Hematopoietic multipotent progenitor cell treated with erythropoietin and hydrocortisone succinate and interleukin-3 and kit ligand, for 17 days (in vitro differentiated cells): ENCODE data around the gene STIM1.
"Not testable (repeated sequence)": the region's sequence is repeated elsewhere in the genome, so short reads cannot be mapped to it uniquely, and the experiment has no call there.

ENCODE experiments used
- DNase-seq: peaks from one replicate; pipeline ENCODE4 v3.0.0-alpha.2; 2015; ENCODE audit warnings: low spot score

The STIM1 gene

DNA sequence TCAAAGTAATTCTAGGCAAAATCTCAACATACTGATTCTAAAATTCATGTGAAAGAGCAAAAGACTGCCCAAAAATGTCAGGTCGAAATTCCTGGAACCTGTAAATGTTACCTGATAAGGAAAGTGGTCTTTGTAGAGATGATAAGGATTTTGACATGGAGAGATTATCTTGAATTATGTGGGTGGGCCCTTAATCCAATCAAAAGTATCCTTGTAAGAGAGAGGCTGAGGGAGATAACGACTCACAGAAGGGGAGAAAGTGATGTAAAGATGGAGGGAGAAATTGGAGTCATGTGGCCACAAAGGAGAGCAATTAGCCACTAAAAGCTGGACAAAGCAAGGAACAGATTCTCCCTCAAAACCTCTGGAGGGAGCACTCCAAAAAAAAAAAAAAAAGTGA, 259.7 kb downstream of the STIM1 start:
- DNase-seq: no peak

DNA sequence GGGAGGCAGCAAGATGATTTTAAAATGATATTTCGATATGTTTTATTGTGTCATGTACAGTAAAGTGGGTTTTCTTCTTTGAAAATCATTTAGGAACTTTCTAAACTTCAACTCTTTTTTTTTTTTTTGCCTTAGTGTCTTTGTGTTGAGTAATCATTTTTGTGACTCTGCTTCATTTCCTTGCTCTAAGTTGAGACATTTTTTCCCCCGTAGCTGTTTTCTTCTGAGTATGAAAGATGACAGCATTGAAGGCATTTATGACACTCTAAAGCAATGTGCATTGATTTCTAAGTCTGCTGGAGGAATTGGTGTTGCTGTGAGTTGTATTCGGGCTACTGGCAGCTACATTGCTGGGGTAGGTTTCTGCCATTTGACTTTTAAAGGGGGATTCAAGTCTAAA, 262.6 kb downstream of the STIM1 start:
- no peak for DNase-seq

- DNase-seq: no peak
These were observed 267.8 kb downstream of the STIM1 start for GRCh38 chr11:4123218-4123617.

GRCh38 chr11:4125141-4125540, 269.7 kb downstream of the STIM1 start:
- DNase-seq: no peak

DNA sequence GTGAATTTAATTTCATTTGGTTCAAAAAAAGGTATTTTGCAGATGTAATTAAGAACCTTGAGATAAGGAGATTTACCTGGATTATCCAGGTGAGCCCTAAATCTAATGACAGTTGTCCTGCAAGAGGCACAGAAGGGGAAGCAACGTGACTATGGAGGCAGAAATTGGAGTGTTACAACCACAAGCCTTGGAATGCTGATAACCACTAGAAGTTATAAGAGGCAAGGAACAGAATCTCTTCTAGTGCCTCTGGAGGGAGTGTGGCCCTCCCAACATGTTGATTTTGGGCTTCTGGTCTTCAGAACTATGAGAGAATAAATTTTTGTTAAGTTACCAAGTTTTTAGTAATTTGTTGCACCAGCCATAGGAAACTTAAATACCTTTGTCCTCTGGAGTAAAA, 271.9 kb downstream of the STIM1 start:
- DNase-seq: no peak

GRCh38 chr11:4130219-4130618, 274.8 kb downstream of the STIM1 start:
- DNase-seq: not testable (repeated sequence)

DNA sequence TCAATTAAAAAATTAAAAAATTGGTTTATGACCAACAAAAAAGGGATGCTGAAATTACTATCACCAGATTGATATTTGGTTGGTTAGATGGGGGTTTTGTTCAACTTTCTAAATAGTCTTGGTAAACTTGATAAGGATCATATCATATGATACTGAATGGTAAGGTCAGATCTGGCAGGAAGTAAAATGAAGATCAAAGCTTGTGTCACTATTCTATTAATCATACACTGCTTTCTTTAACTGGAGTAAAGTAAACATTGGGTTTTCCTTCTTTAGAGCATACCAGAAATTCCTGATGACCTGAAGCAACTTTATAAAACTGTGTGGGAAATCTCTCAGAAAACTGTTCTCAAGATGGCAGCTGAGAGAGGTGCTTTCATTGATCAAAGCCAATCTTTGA, 279.3 kb downstream of the STIM1 start:
- no peak for DNase-seq

DNA sequence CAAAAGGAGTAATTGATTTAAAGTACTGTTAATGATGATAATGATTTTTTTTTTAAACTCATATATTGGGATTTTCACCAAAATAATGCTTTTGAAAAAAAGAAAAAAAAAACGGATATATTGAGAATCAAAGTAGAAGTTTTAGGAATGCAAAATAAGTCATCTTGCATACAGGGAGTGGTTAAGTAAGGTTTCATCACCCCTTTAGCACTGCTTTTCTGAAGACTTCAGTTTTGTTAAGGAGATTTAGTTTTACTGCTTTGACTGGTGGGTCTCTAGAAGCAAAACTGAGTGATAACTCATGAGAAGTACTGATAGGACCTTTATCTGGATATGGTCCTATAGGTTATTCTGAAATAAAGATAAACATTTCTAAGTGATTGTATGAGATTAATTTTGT, 283.0 kb downstream of the STIM1 start:
- no peak for DNase-seq

DNA sequence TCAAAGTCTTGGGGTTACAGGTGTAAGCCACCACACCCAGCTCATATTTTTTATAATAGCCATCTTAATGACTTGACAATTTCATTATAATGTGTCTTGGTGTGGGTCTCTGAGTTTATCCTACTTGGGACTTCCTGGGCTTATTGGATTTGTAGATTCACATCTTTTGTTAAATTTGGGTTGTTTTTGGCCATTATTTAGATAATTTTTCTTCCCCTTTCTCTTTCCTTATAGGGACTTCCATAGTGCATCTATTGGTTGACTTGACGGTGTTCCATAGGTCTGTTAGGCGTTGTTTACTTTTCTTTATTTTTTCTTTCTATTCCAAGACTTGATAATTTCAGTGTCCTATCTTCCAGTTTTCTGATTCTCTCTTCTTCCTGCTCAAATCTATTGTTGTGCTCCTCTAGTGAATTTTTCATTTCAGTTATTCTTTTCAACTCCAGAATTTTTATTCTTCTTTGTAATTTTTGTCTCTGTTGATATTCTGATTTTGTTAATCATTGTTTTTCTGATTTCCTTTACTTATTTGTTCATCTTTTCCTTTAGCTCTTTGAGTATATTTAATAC, 284.7 kb downstream of the STIM1 start:
- DNase-seq: no peak
